HG03060 (cell line): ENCODE measurements around the gene OTOF.

Source experiments
- ATAC-seq: cut with Tn5 transposase; IDR thresholded peaks from one replicate; pipeline ENCODE4 v1.9.1; 2021; ENCODE audit warnings: low read depth, moderate number of reproducible peaks; ENCODE audit not compliant: unreplicated experiment

The OTOF gene

GRCh38 chr2:26477911-26478253 lies at the start of gene OTOF:
TSS of gene OTOF (minus strand) at chr2:26478124.
- ATAC-seq: no peak

GRCh38 chr2:26526589-26526988 lies 48.7 kb upstream of the OTOF start:
- no peak for ATAC-seq

- ATAC-seq: no peak
These were observed 48.2 kb upstream of the OTOF start for GRCh38 chr2:26526105-26526504.

GRCh38 chr2:26523750-26524149 lies 45.8 kb upstream of the OTOF start:
- no peak for ATAC-seq

GRCh38 chr2:26522751-26523171 lies 44.8 kb upstream of the OTOF start:
- no peak for ATAC-seq

GRCh38 chr2:26522325-26522724 lies 44.4 kb upstream of the OTOF start:
- ATAC-seq: no peak

- ATAC-seq: no peak
These were observed 43.9 kb upstream of the OTOF start for GRCh38 chr2:26521913-26522180.

GRCh38 chr2:26521054-26521912 lies 43.4 kb upstream of the OTOF start:
- ATAC-seq: no peak

GRCh38 chr2:26520148-26520449 lies 42.2 kb upstream of the OTOF start:
- ATAC-seq: no peak

GRCh38 chr2:26519396-26520147 lies 41.6 kb upstream of the OTOF start:
- no peak for ATAC-seq

- no peak for ATAC-seq
These were observed 38.9 kb upstream of the OTOF start for GRCh38 chr2:26516781-26517180.

- no peak for ATAC-seq
These were observed 38.3 kb upstream of the OTOF start for GRCh38 chr2:26516246-26516645.

GRCh38 chr2:26515771-26516170 lies 37.8 kb upstream of the OTOF start:
- no peak for ATAC-seq

GRCh38 chr2:26514045-26514444 lies 36.1 kb upstream of the OTOF start:
- ATAC-seq: no peak

GRCh38 chr2:26513261-26513660 lies 35.3 kb upstream of the OTOF start:
- ATAC-seq: no peak

GRCh38 chr2:26511466-26511865 lies 33.5 kb upstream of the OTOF start:
- ATAC-seq: no peak

- no peak for ATAC-seq
These were observed 32.5 kb upstream of the OTOF start for GRCh38 chr2:26510344-26510973.

GRCh38 chr2:26509141-26509540 lies 31.2 kb upstream of the OTOF start:
- no peak for ATAC-seq

- ATAC-seq: no peak
These were observed 30.0 kb upstream of the OTOF start for GRCh38 chr2:26507932-26508331.

- ATAC-seq: no peak
These were observed 29.2 kb upstream of the OTOF start for GRCh38 chr2:26507088-26507487.

GRCh38 chr2:26506279-26506678 lies 28.4 kb upstream of the OTOF start:
- no peak for ATAC-seq

GRCh38 chr2:26504002-26504401 lies 26.1 kb upstream of the OTOF start:
- no peak for ATAC-seq
